Naive thymus-derived CD8-positive, alpha-beta T cell (primary cell): ENCODE data around the gene BCAP29. TPM values are rescaled to one million over a fixed set of nuclear protein-coding genes. Genes with fewer than 3 reads are reported as not detected.

Experiments used
- ATAC-seq, 2 donors: fragments of 150-1000 bp; cut with Tn5 transposase in 1 of 2; sonication (Bioruptor Pico), chemical (Tn5 transposase) in 1 of 2; 1 replicate in 1 of 2; 2 replicates in 1 of 2; pipeline ENCODE4 v1.10.0; 2021; ENCODE audit warnings: mild to moderate bottlenecking in 2 of 2, moderate library complexity in 2 of 2
- POLR2A ChIA-PET: fragments of 350-600 bp; sonication (Branson Sonifier 250); formaldehyde crosslinking; loops from one replicate; lab custom pipeline; 2021; ENCODE audit warnings: antibody characterized with exemption; lab: Charles Lee
- DNase-seq, 10 donors: peaks; one replicate each; pipeline versions ENCODE4 v3.0.0 to v3.0.0-alpha.2; 2020 to 2022
- H3K27ac Mint-ChIP-seq, 10 donors: one replicate each; pipeline ENCODE4 v1.8.0; 2020 to 2022; ENCODE audit warnings: mild to moderate bottlenecking in 10 of 10, mixed read lengths in 10 of 10, moderate library complexity in 4 of 10, inconsistent platforms in 1 of 10
- H3K27me3 Mint-ChIP-seq, 5 donors: one replicate each; pipeline ENCODE4 v1.8.0; 2021 to 2022; ENCODE audit warnings: mixed read lengths in 5 of 5
- H3K36me3 Mint-ChIP-seq, 3 donors: one replicate each; pipeline ENCODE4 v1.8.0; 2020 to 2022; ENCODE audit warnings: mixed read lengths in 3 of 3, mild to moderate bottlenecking in 2 of 3, inconsistent platforms in 1 of 3
- H3K4me1 Mint-ChIP-seq, 4 donors: one replicate each; pipeline ENCODE4 v1.8.0; 2021 to 2022; ENCODE audit warnings: mixed read lengths in 4 of 4
- H3K4me3 Mint-ChIP-seq, 10 donors: one replicate each; pipeline ENCODE4 v1.8.0; 2020 to 2022; ENCODE audit warnings: mild to moderate bottlenecking in 10 of 10, mixed read lengths in 10 of 10, moderate library complexity in 6 of 10, inconsistent platforms in 1 of 10
- H3K9me3 Mint-ChIP-seq, 9 donors: one replicate each; pipeline ENCODE4 v1.8.0; 2020 to 2022; ENCODE audit warnings: mixed read lengths in 9 of 9, mild to moderate bottlenecking in 3 of 9, inconsistent platforms in 1 of 9, moderate library complexity in 1 of 9
- polyA plus RNA-seq, 3 donors: library from polyadenylated mRNA; unstranded; fragments of 300-500 nt; fragmentation: Illumina TruSeq; gene quantifications; one replicate each; pipeline ENCODE4 v1.2.3, GENCODE V29; 2021
- total RNA-seq, 8 experiments: library from RNA in 2 of 8; stranded (reverse) in 2 of 8; gene quantifications; one replicate each; pipeline ENCODE4 v1.2.3 and lab custom pipeline; 2021 to 2026

The BCAP29 gene
- total and polyA plus RNA-seq, 5 experiments from 2014 or later = 15.6 to 49.3 (median 26.1) TPM

DNA sequence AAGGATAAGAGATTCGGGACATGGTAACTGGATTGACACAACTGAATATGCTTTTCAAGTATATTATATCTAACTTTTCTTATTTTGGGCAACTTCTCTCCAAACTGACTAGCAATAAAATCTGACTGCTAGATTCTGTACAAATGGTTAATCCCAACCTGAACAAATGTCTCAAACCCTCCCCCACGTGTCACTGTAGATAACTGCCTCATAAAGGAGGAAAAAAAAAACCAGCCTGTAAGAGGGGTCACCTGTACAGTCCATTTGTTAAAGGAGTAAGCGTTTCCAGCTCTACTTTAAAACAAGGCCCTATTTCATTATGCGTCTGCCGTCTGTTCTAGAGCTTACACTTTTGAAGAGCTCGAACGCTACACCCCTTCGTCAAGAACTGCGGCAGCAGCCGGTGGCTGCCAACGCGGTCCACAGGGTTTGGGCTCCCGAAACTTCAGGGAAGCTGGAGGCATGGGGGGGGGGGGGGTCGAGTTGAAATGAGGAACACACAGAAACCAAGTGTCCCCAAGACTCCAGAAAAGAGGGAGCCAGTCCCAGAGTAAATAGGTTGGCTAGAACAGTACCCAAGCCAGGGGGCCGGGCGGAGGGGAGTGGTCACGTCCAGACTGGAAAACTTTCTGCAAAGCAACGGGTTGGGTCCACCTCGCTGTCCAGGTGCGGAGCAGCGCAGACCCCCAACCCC is 16.8 kb upstream of the BCAP29 start:
- peak overlapping the region; percentile 85 to 95 (median 90) for H3K4me3 Mint-ChIP-seq
- peaks cover 0 to 8% (median 4%) of the 10 kb centered on the region in 3 donors for H3K36me3 Mint-ChIP-seq
- no peaks in the 10 kb centered on the region for H3K9me3 Mint-ChIP-seq
- POLR2A ChIA-PET = interaction anchor here (0.6 to 3.2 kb wide), 11 partner anchors 12 to 395 kb away, joined by 3 to 21 read pairs (median 7); partner anchors contain the start of genes BCAP29, CBLL1 and HBP1
- H3K27ac Mint-ChIP-seq = peak overlapping the region; percentile 92 to 98 (median 96)
- no peaks in the 10 kb centered on the region for H3K27me3 Mint-ChIP-seq
- ATAC-seq (peak; percentile 44 to 52), DNase-seq (peak in 1 of 10 donors; percentile 19)
- peaks cover 40 to 64% (median 60%) of the 10 kb centered on the region in 4 donors for H3K4me1 Mint-ChIP-seq

DNA sequence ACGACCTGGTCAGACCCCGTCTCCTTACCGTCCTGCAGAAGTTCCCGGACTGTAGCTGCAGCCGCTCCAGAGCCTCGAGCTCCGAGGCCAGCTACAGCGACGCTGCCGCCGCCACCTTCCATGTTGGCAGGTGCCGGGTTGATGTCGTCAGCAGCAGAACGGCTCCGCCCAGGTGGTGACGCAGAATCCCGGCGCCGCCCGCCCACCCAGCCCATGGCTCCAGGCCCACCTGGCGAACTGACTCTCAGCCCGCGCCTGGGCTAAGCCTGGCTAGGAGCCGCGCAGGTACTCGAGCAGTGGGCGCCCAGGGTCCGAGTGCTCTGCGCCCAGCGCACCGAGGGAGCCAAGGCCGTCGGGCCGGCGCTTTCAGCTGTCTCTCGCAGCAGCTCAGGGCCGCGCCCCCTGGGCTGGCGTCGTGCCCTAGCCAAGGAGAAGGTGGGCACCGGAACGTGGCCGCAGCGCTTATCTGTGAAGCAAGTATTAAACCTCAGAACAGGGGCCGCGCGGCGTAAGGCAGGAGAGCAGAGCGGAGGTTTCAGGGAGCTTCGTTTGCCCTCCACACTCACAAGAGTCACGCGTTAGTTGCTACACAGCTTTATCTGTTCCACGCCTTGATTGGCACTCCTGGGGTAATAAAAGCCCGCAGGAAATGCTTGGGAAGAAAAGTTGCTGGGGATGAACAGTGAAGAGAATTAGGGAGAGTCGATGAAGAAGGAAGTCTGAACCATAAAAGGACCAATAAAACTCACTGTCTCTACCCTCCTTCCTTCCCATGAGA is 16.1 kb upstream of the BCAP29 start, which contains the start of the genes COG5 and DUS4L:
COG5 (minus strand) TSS at position 146 of the 778 bp plus-strand sequence; CDS start at position 122, 24 bp downstream.
DUS4L (plus strand) TSS at position 197 of the 778 bp plus-strand sequence. CDS start 3,100 bp downstream, outside the sequence.
- Mint-ChIP-seq H3K4me3 (peak within 1 kb of the TSS; percentile 85 to 95 (median 90)), H3K27ac (peak within 1 kb of the TSS; percentile 92 to 98 (median 96)), H3K36me3 (peaks cover 0 to 10% (median 4%) of the 10 kb centered on the region in 3 donors), H3K9me3 (no peaks in the 10 kb centered on the region), H3K4me1 (peaks cover 40 to 62% (median 59%) of the 10 kb centered on the region in 4 donors), H3K27me3 (no peaks in the 10 kb centered on the region)
- POLR2A ChIA-PET = interaction anchor here (0.6 to 3.2 kb wide), 11 partner anchors 13 to 441 kb away, joined by 3 to 21 read pairs (median 7); partner anchors contain the start of genes BCAP29, CBLL1 and HBP1
- peak; percentile 79 to 90 (median 83) for DNase-seq
- peak; percentile 84 to 85 for ATAC-seq

DNA sequence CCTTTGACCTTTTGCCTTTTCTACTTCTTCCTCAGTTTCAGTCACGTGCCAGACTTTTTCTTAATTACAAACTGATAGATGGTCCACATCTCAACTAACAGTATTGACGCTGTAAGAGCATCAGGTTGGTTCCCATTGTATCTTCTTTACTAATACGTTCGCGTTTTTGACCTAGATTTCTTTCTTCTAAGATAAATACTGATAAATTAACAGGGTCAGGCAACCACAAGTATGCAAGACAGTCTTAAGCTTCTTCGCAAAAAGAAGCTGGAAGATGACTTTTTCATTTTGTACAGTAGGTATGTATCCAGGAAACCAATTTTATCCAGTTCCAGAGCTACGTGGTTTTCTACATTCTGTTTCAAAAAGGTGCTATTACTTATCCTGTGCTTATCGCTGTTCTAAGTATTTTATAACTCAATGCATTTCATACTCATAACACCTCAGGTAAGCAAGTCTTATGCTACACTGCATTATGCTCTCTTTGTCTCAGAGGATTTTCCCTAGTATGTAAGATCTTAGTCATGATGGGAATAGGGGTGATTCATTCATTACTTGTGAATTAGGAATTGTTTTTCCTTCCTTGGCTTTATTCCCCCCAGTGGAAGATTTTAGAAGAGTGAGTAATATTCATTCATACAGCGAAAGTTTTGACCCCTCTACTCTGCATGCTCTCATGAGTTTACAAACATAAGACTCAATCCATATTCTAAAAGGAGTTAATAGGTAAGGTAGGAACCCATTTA is 15.3 kb upstream of the BCAP29 start:
- POLR2A ChIA-PET = interaction anchor here (0.6 to 3.2 kb wide), 9 partner anchors 12 to 442 kb away, joined by 3 to 21 read pairs (median 8); partner anchors contain the start of genes BCAP29, CBLL1 and HBP1
- Mint-ChIP-seq H3K4me3 (peak overlapping the region; percentile 85 to 95 (median 90)), H3K9me3 (no peaks in the 10 kb centered on the region)

DNA sequence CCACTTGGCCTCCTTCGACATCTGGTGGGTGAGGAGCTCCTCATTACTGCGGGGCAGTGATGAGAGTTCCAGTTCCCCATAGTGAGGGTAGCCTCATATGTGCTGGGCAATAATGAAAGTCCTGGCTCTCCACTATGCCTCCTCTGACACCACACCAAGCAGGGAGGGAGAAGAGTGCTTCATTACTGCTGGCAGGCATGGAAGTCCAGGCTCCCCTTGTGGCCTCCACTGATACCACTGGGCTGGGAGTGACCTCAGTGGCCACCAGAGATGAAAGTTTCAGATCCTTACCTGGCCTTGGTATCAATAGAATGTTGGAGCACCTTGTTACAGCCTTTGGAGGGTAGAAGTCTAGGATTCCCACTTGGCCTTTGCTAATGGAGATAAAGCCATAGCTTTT is 9.7 kb upstream of the BCAP29 start:
- H3K27ac Mint-ChIP-seq = no peak overlapping the region
- peaks cover 3 to 6% (median 6%) of the 10 kb centered on the region in 4 donors for H3K4me1 Mint-ChIP-seq
- peaks cover 4 to 46% (median 24%) of the 10 kb centered on the region in 3 donors for H3K36me3 Mint-ChIP-seq
- H3K9me3 Mint-ChIP-seq = no peaks in the 10 kb centered on the region
- no peak for DNase-seq
- no peak for ATAC-seq
- no peaks in the 10 kb centered on the region for H3K27me3 Mint-ChIP-seq
- no peak overlapping the region for H3K4me3 Mint-ChIP-seq
- POLR2A ChIA-PET = interaction anchor here (1.0 kb wide), 1 partner anchor 10 kb away, joined by 4 read pairs; the partner anchor contains the start of gene BCAP29

More for the DNA sequence above, 15.3 kb upstream of the BCAP29 start:
- DNase-seq = no peak
- no peak for ATAC-seq
- Mint-ChIP-seq H3K27me3 (no peaks in the 10 kb centered on the region), H3K4me1 (peaks cover 37 to 55% (median 51%) of the 10 kb centered on the region in 4 donors), H3K27ac (peak overlapping the region; percentile 92 to 98 (median 96)), H3K36me3 (peaks cover 4 to 17% (median 7%) of the 10 kb centered on the region in 3 donors)

DNA sequence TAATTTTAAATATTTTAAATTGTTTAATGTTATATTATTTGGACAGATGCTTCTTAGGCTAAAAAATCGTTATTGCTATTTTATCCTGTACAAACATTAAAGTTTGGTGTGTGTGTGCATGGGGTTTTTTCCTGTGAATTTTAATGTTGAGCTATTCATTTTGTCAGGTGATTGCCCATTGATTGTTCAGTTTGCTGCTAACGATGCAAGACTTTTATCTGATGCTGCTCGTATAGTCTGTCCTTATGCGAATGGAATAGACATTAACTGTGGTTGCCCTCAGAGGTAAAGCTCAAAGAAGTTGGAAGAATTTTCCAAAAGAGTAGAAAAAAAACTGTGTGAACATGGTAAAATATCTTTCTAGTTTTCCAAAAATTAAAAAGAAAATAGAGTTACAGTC is 6.5 kb upstream of the BCAP29 start:
- Mint-ChIP-seq H3K9me3 (no peaks in the 10 kb centered on the region), H3K27me3 (no peaks in the 10 kb centered on the region), H3K27ac (peak overlapping the region in 1 of 10 donors; percentile 48), H3K4me1 (peaks cover 0 to 2% (median under 1%) of the 10 kb centered on the region in 4 donors), H3K4me3 (no peak overlapping the region), H3K36me3 (peaks cover 0 to 45% (median 24%) of the 10 kb centered on the region in 3 donors)
- ATAC-seq = no peak
- no peak for DNase-seq
- POLR2A ChIA-PET = no interaction called here

DNA sequence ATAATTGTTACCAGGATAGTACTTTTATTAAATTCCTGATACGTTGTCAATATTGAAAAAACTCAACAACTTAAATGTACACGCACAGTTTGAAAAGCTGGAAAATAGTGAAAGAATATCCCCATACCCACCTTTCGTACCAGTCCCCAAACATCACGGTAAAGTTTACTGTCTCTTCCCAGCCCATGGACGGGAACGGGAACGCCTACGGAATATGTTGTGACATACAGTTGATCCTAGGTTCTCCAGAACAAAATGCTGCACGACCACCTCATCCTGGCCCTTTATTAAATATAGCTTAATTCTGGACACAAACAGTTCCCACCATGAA is 527 bp upstream of the BCAP29 start:
- Mint-ChIP-seq H3K4me1 (peaks cover 3 to 31% (median 18%) of the 10 kb centered on the region in 4 donors), H3K36me3 (peaks cover 0 to 15% (median 3%) of the 10 kb centered on the region in 3 donors), H3K4me3 (peak overlapping the region; percentile 76 to 94 (median 90)), H3K27me3 (no peaks in the 10 kb centered on the region), H3K27ac (peak overlapping the region; percentile 76 to 96 (median 90)), H3K9me3 (no peaks in the 10 kb centered on the region)
- no peak for DNase-seq
- no peak for ATAC-seq
- POLR2A ChIA-PET = interaction anchor here (1.0 to 1.5 kb wide), 3 partner anchors 8 to 16 kb away, joined by 3 to 8 read pairs (median 4); partner anchors contain the start of genes COG5 and DUS4L

DNA sequence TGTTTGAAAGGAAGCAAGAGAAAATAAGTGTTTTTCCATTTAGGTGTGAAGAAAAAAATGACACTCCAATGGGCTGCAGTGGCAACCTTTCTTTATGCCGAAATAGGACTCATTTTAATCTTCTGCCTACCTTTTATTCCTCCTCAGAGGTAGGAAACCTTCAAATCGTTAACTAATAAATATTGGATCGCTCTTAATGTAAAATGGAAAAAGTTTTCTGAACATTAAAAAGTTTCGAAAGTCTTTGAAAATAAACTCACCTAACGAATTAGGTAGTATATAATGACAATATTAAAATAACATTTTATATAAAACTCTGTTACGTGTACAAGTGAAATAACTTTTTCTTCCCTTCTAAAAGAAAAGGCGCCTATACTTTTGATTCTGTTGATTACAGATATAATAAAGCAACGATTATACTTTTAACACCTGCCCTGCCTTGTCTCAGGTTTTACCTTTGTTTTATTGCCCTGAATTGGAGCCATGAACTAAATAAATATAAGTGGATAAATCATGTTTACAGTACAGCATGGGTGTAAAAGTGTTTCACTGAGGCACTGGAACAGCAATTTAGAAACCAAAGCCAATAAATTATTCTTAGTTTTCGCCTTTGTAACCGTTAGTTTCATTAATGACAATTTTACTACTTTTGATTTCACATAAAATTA is 804 bp downstream of the BCAP29 start:
- DNase-seq (no peak), ATAC-seq (no peak)
- Mint-ChIP-seq H3K4me3 (peak overlapping the region; percentile 76 to 93 (median 82)), H3K27ac (peak overlapping the region in 9 of 10 donors; percentile 43 to 85 (median 70)), H3K9me3 (no peaks in the 10 kb centered on the region), H3K36me3 (peaks cover 0 to 13% (median 10%) of the 10 kb centered on the region in 3 donors), H3K4me1 (peaks cover 3 to 31% (median 18%) of the 10 kb centered on the region in 4 donors), H3K27me3 (no peaks in the 10 kb centered on the region)
- POLR2A ChIA-PET = interaction anchor here (0.7 to 2.0 kb wide), 4 partner anchors 10 to 163 kb away, joined by 3 to 10 read pairs (median 4); partner anchors contain the start of genes CBLL1, COG5 and DUS4L

DNA sequence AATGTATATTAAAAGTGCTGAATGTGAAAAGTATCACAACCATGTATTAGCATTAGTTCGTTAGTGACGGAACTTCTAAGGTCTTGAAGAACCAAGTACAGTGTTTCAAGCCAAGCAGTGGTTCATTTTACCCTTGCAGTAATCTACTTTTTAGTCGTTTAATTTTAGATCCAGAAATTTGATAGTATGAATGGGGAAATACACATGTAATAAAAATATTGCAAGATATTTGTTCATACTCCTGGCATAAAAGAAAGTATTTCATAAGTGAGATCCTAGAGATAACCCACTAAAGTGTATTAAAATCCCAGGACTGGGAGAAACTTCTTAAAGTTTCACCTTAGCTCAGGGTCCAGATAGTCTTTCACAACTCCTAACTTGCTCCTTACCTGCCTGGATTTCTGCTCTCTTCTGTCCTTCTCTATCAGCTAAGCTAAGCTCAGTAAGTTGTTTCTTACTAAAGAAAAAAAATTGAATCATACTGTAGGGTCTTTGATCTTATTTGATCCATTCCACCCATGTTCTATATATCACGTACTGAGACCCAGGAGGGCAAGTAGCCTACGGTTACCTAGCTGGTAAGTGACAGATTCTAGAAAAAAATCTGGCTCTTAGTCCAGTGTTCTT is 1.5 kb downstream of the BCAP29 start:
- Mint-ChIP-seq H3K4me3 (peak overlapping the region in 9 of 10 donors; percentile 9 to 93 (median 77)), H3K4me1 (peaks cover 3 to 31% (median 18%) of the 10 kb centered on the region in 4 donors), H3K27me3 (no peaks in the 10 kb centered on the region), H3K36me3 (peaks cover 0 to 13% (median 12%) of the 10 kb centered on the region in 3 donors), H3K9me3 (no peaks in the 10 kb centered on the region), H3K27ac (peak overlapping the region in 6 of 10 donors; percentile 13 to 72 (median 46))
- DNase-seq = no peak
- ATAC-seq = no peak
- POLR2A ChIA-PET = interaction anchor here (2.0 kb wide), 1 partner anchor 18 kb away, joined by 10 read pairs; the partner anchor contains the start of genes COG5 and DUS4L

DNA sequence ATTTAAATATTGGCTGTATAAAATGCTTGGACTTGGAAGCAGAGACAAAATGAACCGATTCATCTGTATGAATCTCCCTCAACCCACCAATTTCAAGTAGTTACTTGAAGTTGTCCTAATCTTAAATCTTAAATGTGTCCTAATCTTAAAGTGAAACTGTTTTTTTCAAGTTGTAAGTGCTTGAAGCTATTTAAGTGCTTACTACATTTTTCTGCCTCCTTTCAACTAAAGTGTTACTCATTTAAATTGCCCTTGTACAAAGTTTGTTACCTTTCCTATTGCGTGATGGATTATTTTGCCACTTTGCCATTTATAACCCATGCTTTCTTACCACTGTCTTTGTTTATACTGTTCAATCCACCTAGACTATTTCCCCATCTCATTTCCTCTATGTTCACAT is 2.8 kb downstream of the BCAP29 start:
- POLR2A ChIA-PET = interaction anchor here (2.0 kb wide), 1 partner anchor 19 kb away, joined by 10 read pairs; the partner anchor contains the start of genes COG5 and DUS4L
- no peaks in the 10 kb centered on the region for H3K9me3 Mint-ChIP-seq
- H3K27ac Mint-ChIP-seq = peak overlapping the region in 5 of 10 donors; percentile 0 to 23 (median 1)
- peak overlapping the region in 2 of 10 donors; percentile 2 to 67 for H3K4me3 Mint-ChIP-seq
- ATAC-seq = no peak
- H3K36me3 Mint-ChIP-seq = peaks cover 0 to 15% (median 12%) of the 10 kb centered on the region in 3 donors
- DNase-seq = no peak
- peaks cover 3 to 31% (median 18%) of the 10 kb centered on the region in 4 donors for H3K4me1 Mint-ChIP-seq
- no peaks in the 10 kb centered on the region for H3K27me3 Mint-ChIP-seq

DNA sequence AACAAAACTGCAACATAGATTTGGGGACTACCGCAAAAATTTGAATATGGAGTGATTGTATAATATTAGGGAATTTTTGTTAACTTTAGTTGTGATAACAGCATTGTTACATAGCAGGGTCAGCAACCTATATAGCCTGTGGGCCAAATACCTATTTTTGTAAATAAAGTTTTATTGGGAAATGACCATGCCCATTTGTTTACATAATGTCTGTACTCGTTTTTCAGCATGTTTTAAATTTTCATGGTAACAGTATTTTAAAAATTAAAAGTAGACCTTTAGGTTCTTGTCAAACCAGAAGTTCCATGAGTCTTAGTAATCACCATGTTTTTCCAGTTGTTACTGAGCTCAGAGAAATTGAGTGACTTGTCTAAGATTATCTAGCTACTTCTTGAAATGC is 4.7 kb downstream of the BCAP29 start:
- Mint-ChIP-seq H3K27ac (peak overlapping the region in 1 of 10 donors; percentile 12), H3K36me3 (peaks cover 0 to 19% (median 12%) of the 10 kb centered on the region in 3 donors), H3K27me3 (no peaks in the 10 kb centered on the region), H3K4me1 (peaks cover 1 to 24% (median 17%) of the 10 kb centered on the region in 4 donors), H3K4me3 (no peak overlapping the region), H3K9me3 (no peaks in the 10 kb centered on the region)
- DNase-seq = no peak
- POLR2A ChIA-PET = interaction anchor here (2.3 kb wide), 1 partner anchor 21 kb away, joined by 7 read pairs; the partner anchor contains the start of genes COG5 and DUS4L
- ATAC-seq = no peak
